Endothelial cell of umbilical vein (primary cell): ENCODE data around the gene FAM136A. TPM values are rescaled to one million over a fixed set of nuclear protein-coding genes. Genes with fewer than 3 reads are reported as not detected.

Experiments
- BruUV-seq: library from RNA; stranded (reverse); fragments of 400-500 nt; replicated peaks from 2 replicates; lab custom pipeline; 2021; lab: Mats Ljungman, UMichigan
- CTCF ChIA-PET: fragments of 300-600, 350-600 bp; sonication (Branson Sonifier 250); formaldehyde crosslinking; loops from one replicate; lab custom pipeline; 2021; ENCODE audit warnings: antibody characterized with exemption, inconsistent platforms; lab: Charles Lee
- POLR2A ChIA-PET: fragments of 300-600, 350-600 bp; sonication (Branson Sonifier 250); formaldehyde crosslinking; loops from one replicate; lab custom pipeline; 2021; ENCODE audit warnings: antibody characterized with exemption, inconsistent platforms; lab: Charles Lee
- DNase-seq: peaks from one replicate; pipeline ENCODE4 v3.0.0-alpha.2; 2011; ENCODE audit warnings: low read depth, low spot score
- FAIRE-seq: peaks from 2 replicates; lab custom pipeline; 2011; peaks lifted over from hg19 to GRCh38; lab: Jason Lieb, UNC
- H2AFZ ChIP-seq: 2 replicates; pipeline ENCODE4 v1.6.0; 2012; ENCODE audit warnings: low read depth, low read length, control low read depth, inconsistent platforms
- H3K27ac ChIP-seq: 2 replicates; pipeline ENCODE4 v1.5.1; 2011; ENCODE audit warnings: low read depth, mild to moderate bottlenecking, control low read depth, low read length, moderate library complexity; ENCODE audit not compliant: insufficient read depth
- H3K27me3 ChIP-seq, 2 experiments: 2 replicates each; pipeline versions ENCODE4 v1.6.0 to v1.6.1; 2011; ENCODE audit warnings: low read length in 2 of 2, mixed read lengths in 1 of 2; ENCODE audit not compliant: control insufficient read depth in 2 of 2, insufficient read depth in 2 of 2
- H3K36me3 ChIP-seq, 2 experiments: 2 replicates in 1 of 2; 3 replicates in 1 of 2; pipeline ENCODE4 v1.5.1; 2011; ENCODE audit warnings: low read length in 2 of 2, mild to moderate bottlenecking in 1 of 2, moderate library complexity in 1 of 2; ENCODE audit not compliant: control insufficient read depth in 2 of 2, insufficient read depth in 2 of 2; ENCODE audit errors: extremely low read depth in 1 of 2
- H3K4me1 ChIP-seq: 3 replicates; pipeline ENCODE4 v1.5.1; 2011; ENCODE audit warnings: mild to moderate bottlenecking, low read length; ENCODE audit not compliant: control insufficient read depth, insufficient read depth; ENCODE audit errors: extremely low read depth
- H3K4me2 ChIP-seq: 2 replicates; pipeline ENCODE4 v1.6.1; 2011; ENCODE audit warnings: low read length, control low read depth, mixed read lengths; ENCODE audit not compliant: insufficient read depth
- H3K4me3 ChIP-seq, 3 experiments: fragments of 200-600 bp in 1 of 3; sonication (generic), shearing (Covaris generic) in 1 of 3; replicated peaks in 1 of 3; 2 replicates each; pipeline ENCODE4 v1.5.1; 2011 to 2016; ENCODE audit warnings: control low read depth in 3 of 3, low read length in 3 of 3, mild to moderate bottlenecking in 2 of 3, inconsistent platforms in 1 of 3, low read depth in 1 of 3, moderate library complexity in 1 of 3; ENCODE audit not compliant: insufficient read depth in 1 of 3
- H3K79me2 ChIP-seq: 2 replicates; pipeline ENCODE4 v1.6.0; 2012; ENCODE audit warnings: low read length, inconsistent platforms; ENCODE audit not compliant: control insufficient read depth, insufficient read depth
- H3K9ac ChIP-seq: replicated peaks from 2 replicates; pipeline ENCODE3; 2011; ENCODE audit warnings: low read length, control low read depth; ENCODE audit not compliant: insufficient read depth; ENCODE audit errors: extremely low read depth
- H3K9me1 ChIP-seq: replicated peaks from 3 replicates; pipeline ENCODE4 v1.6.0; 2011; ENCODE audit warnings: mild to moderate bottlenecking, low read length; ENCODE audit not compliant: control insufficient read depth, insufficient read depth; ENCODE audit errors: extremely low read depth
- H3K9me3 ChIP-seq: replicated peaks from 2 replicates; pipeline ENCODE4 v1.5.1; 2012; ENCODE audit warnings: low read length, inconsistent platforms; ENCODE audit not compliant: control insufficient read depth, insufficient read depth
- H4K20me1 ChIP-seq: replicated peaks from 2 replicates; pipeline ENCODE3; 2011; ENCODE audit warnings: mild to moderate bottlenecking, low read length; ENCODE audit not compliant: control insufficient read depth, insufficient read depth; ENCODE audit errors: extremely low read depth
- EZH2 ChIP-seq: IDR thresholded peaks from 2 replicates; pipeline ENCODE4 v1.6.1; 2012; ENCODE audit warnings: borderline replicate concordance, low read depth, mild to moderate bottlenecking, moderate library complexity, low read length, inconsistent platforms; ENCODE audit not compliant: severe bottlenecking
- FOS ChIP-seq: IDR thresholded peaks from 2 replicates; pipeline ENCODE4 v1.6.1; 2011; ENCODE audit warnings: mild to moderate bottlenecking, low read length, moderate library complexity, borderline replicate concordance; ENCODE audit not compliant: insufficient read depth
- GATA2 ChIP-seq: IDR thresholded peaks from 2 replicates; pipeline ENCODE4 v1.7.0; 2011; ENCODE audit warnings: low read depth, mild to moderate bottlenecking, moderate library complexity, mixed read lengths, low read length; ENCODE audit not compliant: insufficient read length, insufficient read depth
- JUN ChIP-seq: IDR thresholded peaks from 2 replicates; pipeline ENCODE4 v1.6.1; 2011; ENCODE audit warnings: borderline replicate concordance, low read depth; ENCODE audit not compliant: insufficient read length, insufficient read depth
- MYC ChIP-seq: IDR thresholded peaks from one replicate; pipeline ENCODE4 v1.6.1; 2011; ENCODE audit warnings: mild to moderate bottlenecking, low read depth, low read length
- POLR2A ChIP-seq: IDR thresholded peaks from 2 replicates; pipeline ENCODE4 v1.6.1; 2012; ENCODE audit warnings: low read depth, mild to moderate bottlenecking, control low read depth, low read length
- POLR2AphosphoS5 ChIP-seq: IDR thresholded peaks from 2 replicates; pipeline ENCODE4 v1.6.1; 2012; ENCODE audit warnings: low read depth, mild to moderate bottlenecking, control low read depth, low read length, moderate library complexity; ENCODE audit not compliant: insufficient read depth
- dilution Hi-C: fragments of 300-500 bp; cut with MboI; formaldehyde crosslinking; loops from one replicate; pipeline ENCODE4 v1.15.0; 2019; ENCODE audit warnings: low sequenced_read_pairs; ENCODE audit not compliant: extremely low pct_ligation_motif_present
- intact Hi-C: fragments of 100-400 bp; cut with micrococcal nuclease; formaldehyde crosslinking; loops from one replicate; pipeline ENCODE4 v1.10.0; 2022
- polyA plus RNA-seq, 4 experiments: library from polyadenylated mRNA; depleted of rRNA in 3 of 4; stranded (reverse) in 3 of 4; unstranded in 1 of 4; fragments of >200 nt; gene quantifications; 2 replicates each; pipeline versions ENCODE4 v1.2.1 to v1.2.3, GENCODE V29; 2011 to 2012; ENCODE audit warnings: missing spikeins in 1 of 4
- total RNA-seq: library from RNA; stranded (reverse); gene quantifications from 2 replicates; pipeline ENCODE4 v1.2.3, GENCODE V29; 2021
- TF ChIP-seq, protein P1 (sequence below), 2 donors: IDR thresholded peaks; 1 replicate in 1 of 2; 2 replicates in 1 of 2; pipeline ENCODE4 v1.5.1; 2011; ENCODE audit warnings: low read length in 2 of 2, mild to moderate bottlenecking in 2 of 2, moderate library complexity in 2 of 2, control low read depth in 1 of 2, inconsistent platforms in 1 of 2, low read depth in 1 of 2; ENCODE audit not compliant: insufficient read depth in 1 of 2; ENCODE audit errors: extremely low read depth in 1 of 2
- TF ChIP-seq, protein P2 (sequence below): IDR thresholded peaks from 2 replicates; pipeline ENCODE4 v1.6.1; 2011; ENCODE audit not compliant: insufficient read depth, insufficient read length

The FAM136A gene
- total and polyA plus RNA-seq, 2 donors (not counting 3 experiments of a cell fraction or from before 2014, with no cell fraction given), result 28.3 to 42.4 TPM

GRCh38 chr2:70250434-70250833, 51.4 kb downstream of the FAM136A start:
- Histone ChIP-seq H4K20me1 (no peaks in the 10 kb centered on the region), H3K36me3 (no peaks in the 10 kb centered on the region), H2AFZ (no peak overlapping the region), H3K9ac (no peak overlapping the region), H3K9me1 (no peaks in the 10 kb centered on the region), H3K4me2 (no peak overlapping the region), H3K27me3 (no peaks in the 10 kb centered on the region), H3K79me2 (peaks cover 29% of the 10 kb centered on the region), H3K9me3 (no peaks in the 10 kb centered on the region), H3K27ac (no peak overlapping the region), H3K4me3 (no peak overlapping the region), H3K4me1 (peaks cover 10% of the 10 kb centered on the region)
- intact Hi-C loops (no loop called here), dilution Hi-C loops (no loop called here)
- BruUV-seq, result no TSS peak
- TF ChIP-seq, protein P1, sequence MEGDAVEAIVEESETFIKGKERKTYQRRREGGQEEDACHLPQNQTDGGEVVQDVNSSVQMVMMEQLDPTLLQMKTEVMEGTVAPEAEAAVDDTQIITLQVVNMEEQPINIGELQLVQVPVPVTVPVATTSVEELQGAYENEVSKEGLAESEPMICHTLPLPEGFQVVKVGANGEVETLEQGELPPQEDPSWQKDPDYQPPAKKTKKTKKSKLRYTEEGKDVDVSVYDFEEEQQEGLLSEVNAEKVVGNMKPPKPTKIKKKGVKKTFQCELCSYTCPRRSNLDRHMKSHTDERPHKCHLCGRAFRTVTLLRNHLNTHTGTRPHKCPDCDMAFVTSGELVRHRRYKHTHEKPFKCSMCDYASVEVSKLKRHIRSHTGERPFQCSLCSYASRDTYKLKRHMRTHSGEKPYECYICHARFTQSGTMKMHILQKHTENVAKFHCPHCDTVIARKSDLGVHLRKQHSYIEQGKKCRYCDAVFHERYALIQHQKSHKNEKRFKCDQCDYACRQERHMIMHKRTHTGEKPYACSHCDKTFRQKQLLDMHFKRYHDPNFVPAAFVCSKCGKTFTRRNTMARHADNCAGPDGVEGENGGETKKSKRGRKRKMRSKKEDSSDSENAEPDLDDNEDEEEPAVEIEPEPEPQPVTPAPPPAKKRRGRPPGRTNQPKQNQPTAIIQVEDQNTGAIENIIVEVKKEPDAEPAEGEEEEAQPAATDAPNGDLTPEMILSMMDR (IDR thresholded peaks at IDR 0.05; ENCODE audit: extremely low read depth in 1 of 2, insufficient read depth in 1 of 2, low read depth in 1 of 2, low read length in 2 of 2), result no peak
- TF ChIP-seq JUN (no peak), EZH2 (no peak), FOS (no peak), POLR2A (no peak), POLR2AphosphoS5 (no peak), GATA2 (no peak), MYC (no peak)
- TF ChIP-seq, protein P2, sequence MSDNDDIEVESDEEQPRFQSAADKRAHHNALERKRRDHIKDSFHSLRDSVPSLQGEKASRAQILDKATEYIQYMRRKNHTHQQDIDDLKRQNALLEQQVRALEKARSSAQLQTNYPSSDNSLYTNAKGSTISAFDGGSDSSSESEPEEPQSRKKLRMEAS, result no peak
- ChIA-PET CTCF (interaction anchor here (0.6 kb wide), 1 partner anchor 45 kb away, joined by 4 read pairs; no protein-coding TSS in a partner anchor), POLR2A (no interaction called here)
- FAIRE-seq (no peak), DNase-seq (no peak)
